ENCODE measurements around the gene PCF11.

DNA sequence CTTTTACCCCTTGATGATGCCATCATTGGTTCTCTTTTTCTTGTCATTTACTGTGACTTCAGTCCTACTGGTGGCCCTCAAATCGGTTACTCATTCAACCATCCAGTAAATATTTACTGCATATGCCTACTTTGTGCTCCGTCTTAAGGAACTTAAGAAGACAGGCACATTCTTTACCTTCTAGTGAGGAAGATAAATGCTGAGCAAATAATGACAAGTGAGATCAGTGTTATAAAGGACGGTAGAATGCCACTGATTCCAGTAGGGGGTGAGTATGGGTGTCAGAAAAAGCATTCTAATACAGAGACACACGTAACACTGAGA lies 38.2 kb downstream of the PCF11 start:
- no peak for TF ChIP-seq EZH2 (IDR thresholded peaks at IDR 0.05; ENCODE audit: insufficient read depth, low read length)
- TF ChIP-seq, protein P1, sequence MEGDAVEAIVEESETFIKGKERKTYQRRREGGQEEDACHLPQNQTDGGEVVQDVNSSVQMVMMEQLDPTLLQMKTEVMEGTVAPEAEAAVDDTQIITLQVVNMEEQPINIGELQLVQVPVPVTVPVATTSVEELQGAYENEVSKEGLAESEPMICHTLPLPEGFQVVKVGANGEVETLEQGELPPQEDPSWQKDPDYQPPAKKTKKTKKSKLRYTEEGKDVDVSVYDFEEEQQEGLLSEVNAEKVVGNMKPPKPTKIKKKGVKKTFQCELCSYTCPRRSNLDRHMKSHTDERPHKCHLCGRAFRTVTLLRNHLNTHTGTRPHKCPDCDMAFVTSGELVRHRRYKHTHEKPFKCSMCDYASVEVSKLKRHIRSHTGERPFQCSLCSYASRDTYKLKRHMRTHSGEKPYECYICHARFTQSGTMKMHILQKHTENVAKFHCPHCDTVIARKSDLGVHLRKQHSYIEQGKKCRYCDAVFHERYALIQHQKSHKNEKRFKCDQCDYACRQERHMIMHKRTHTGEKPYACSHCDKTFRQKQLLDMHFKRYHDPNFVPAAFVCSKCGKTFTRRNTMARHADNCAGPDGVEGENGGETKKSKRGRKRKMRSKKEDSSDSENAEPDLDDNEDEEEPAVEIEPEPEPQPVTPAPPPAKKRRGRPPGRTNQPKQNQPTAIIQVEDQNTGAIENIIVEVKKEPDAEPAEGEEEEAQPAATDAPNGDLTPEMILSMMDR (IDR thresholded peaks at IDR 0.05; ENCODE audit: insufficient read depth, low read depth, low read length): no peak

All from astrocyte (in vitro differentiated cells and primary cell).